RWPE2 (cell line): ENCODE measurements around the gene DCLRE1C.

Source experiments
- ATAC-seq: fragments of 200-7000 bp; cut with Tn5 transposase; 3 replicates; pipeline ENCODE4 v1.9.1; 2021; ENCODE audit warnings: low read depth
- DNase-seq: peaks from one replicate; pipeline ENCODE4 v3.0.0-alpha.2; 2020; ENCODE audit warnings: low spot score
- H3K27ac ChIP-seq: fragments of 450-650 bp; 2 replicates; pipeline ENCODE4 v1.5.1; 2017; ENCODE audit warnings: mild to moderate bottlenecking; ENCODE audit not compliant: poor library complexity, severe bottlenecking
- H3K27me3 ChIP-seq: fragments of 250-450 bp; sonication (Bioruptor Pico); 2 replicates; pipeline ENCODE4 v1.5.1; 2021; ENCODE audit warnings: mild to moderate bottlenecking, moderate library complexity; ENCODE audit not compliant: insufficient read depth, poor library complexity, severe bottlenecking
- H3K36me3 ChIP-seq: fragments of 250-450 bp; sonication (Bioruptor Pico); 2 replicates; pipeline ENCODE4 v1.5.1; 2020; ENCODE audit warnings: low read depth, mild to moderate bottlenecking, moderate library complexity
- H3K4me1 ChIP-seq: fragments of 250-450 bp; sonication (Bioruptor Pico); 2 replicates; pipeline ENCODE4 v1.5.1; 2021; ENCODE audit warnings: mild to moderate bottlenecking, moderate library complexity; ENCODE audit not compliant: insufficient read depth, poor library complexity, severe bottlenecking
- H3K4me3 ChIP-seq: fragments of 250-450 bp; sonication (Bioruptor Pico); 2 replicates; pipeline ENCODE4 v1.5.1; 2021; ENCODE audit warnings: mild to moderate bottlenecking, moderate library complexity; ENCODE audit not compliant: severe bottlenecking
- H3K9me3 ChIP-seq: fragments of 250-450 bp; sonication (Bioruptor Pico); 2 replicates; pipeline ENCODE4 v1.5.1; 2021; ENCODE audit warnings: mild to moderate bottlenecking, moderate library complexity; ENCODE audit not compliant: severe bottlenecking
- TF ChIP-seq, protein P1 (sequence below): fragments of 450-650 bp; IDR thresholded peaks from one replicate; pipeline ENCODE4 v1.5.1; 2017; ENCODE audit warnings: mild to moderate bottlenecking, moderate library complexity; ENCODE audit not compliant: poor library complexity, severe bottlenecking

DCLRE1C gene

DNA sequence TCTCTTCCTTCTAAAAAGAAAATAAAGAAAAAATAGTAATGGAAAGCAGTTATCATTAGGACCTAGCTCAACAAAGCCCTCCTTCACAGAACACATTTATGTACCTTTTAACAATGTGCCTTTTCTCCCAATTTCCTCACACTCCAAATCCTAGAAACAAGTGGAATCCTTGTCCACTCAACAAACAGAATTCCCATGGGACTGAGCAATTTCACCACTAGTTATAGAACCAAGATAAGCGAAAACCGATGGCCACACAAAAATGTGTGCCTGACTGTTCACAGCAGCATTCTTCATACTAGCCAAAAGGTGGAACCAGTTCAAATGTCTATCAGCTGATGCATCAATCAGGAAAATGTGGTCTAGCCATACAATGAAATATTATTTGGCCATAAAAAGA lies 17.3 kb downstream of the DCLRE1C start:
- no peak overlapping the region for H3K27ac ChIP-seq
- no peak overlapping the region for H3K4me3 ChIP-seq
- H3K9me3 ChIP-seq = no peaks in the 10 kb centered on the region
- H3K27me3 ChIP-seq = no peaks in the 10 kb centered on the region
- no peaks in the 10 kb centered on the region for H3K4me1 ChIP-seq
- TF ChIP-seq, protein P1, sequence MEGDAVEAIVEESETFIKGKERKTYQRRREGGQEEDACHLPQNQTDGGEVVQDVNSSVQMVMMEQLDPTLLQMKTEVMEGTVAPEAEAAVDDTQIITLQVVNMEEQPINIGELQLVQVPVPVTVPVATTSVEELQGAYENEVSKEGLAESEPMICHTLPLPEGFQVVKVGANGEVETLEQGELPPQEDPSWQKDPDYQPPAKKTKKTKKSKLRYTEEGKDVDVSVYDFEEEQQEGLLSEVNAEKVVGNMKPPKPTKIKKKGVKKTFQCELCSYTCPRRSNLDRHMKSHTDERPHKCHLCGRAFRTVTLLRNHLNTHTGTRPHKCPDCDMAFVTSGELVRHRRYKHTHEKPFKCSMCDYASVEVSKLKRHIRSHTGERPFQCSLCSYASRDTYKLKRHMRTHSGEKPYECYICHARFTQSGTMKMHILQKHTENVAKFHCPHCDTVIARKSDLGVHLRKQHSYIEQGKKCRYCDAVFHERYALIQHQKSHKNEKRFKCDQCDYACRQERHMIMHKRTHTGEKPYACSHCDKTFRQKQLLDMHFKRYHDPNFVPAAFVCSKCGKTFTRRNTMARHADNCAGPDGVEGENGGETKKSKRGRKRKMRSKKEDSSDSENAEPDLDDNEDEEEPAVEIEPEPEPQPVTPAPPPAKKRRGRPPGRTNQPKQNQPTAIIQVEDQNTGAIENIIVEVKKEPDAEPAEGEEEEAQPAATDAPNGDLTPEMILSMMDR = no peak
- peaks cover 49% of the 10 kb centered on the region for H3K36me3 ChIP-seq
- ATAC-seq (no peak), DNase-seq (no peak)

DNA sequence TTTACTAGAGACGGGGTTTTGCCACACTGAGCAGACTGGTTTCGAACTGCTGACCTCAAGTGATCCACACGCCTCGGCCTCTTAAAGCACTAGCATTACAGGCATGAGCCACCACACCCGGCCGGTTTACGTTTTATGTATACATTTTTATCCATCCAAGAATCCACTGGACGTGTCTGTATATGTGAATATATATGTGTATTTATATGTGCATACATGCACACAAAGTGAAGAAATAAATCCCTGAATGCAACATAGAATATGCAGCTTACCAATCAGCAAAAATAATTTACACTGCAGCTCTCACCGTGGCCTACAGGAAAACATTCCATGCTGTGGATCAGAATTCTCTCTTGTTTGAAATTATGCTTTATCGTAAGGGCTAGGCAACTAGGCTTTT lies 23.3 kb downstream of the DCLRE1C start:
- DNase-seq (no peak), ATAC-seq (no peak)
- H3K9me3 ChIP-seq = no peaks in the 10 kb centered on the region
- no peak overlapping the region for H3K4me3 ChIP-seq
- TF ChIP-seq, protein P1 = no peak
- no peaks in the 10 kb centered on the region for H3K4me1 ChIP-seq
- peaks cover 77% of the 10 kb centered on the region for H3K36me3 ChIP-seq
- no peaks in the 10 kb centered on the region for H3K27me3 ChIP-seq
- no peak overlapping the region for H3K27ac ChIP-seq

DNA sequence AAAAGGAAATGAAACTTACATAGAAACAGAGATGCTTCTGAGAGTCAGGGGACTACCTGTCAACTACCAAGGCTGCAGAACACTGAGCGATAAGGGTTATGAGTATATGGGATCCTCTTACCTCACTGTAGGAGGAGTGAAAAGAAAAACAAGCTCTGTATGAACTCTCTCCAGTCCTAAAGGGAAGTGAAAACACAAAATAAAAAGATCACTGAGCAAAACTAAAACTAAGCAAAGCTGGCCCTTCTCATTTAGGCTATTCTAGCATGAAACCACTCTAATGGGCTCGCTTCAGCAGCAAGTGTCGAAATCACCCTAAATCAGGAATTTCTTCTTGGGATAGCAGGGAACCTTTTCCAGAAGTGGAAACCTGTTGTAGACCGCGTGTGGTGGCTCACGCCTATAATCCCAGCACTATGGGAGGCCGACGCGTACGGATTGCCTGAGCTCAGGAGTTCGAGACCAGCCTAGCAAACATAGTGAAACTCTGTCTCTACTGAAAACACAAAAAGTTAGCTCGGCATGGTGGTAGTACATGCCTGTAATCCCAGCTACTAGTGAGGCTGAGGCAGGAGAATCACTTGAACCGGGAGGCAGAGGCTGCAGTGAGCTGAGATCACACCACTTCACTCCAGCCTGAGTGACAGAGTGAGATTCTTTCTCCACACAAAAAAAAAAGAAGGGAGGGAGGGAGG lies 27.0 kb downstream of the DCLRE1C start:
- H3K36me3 ChIP-seq = peaks cover 89% of the 10 kb centered on the region
- H3K27me3 ChIP-seq = no peaks in the 10 kb centered on the region
- H3K27ac ChIP-seq = no peak overlapping the region
- no peaks in the 10 kb centered on the region for H3K9me3 ChIP-seq
- DNase-seq (no peak), ATAC-seq (no peak)
- no peaks in the 10 kb centered on the region for H3K4me1 ChIP-seq
- TF ChIP-seq, protein P1 = no peak
- H3K4me3 ChIP-seq = no peak overlapping the region

- DNase-seq = no peak
- peaks cover 87% of the 10 kb centered on the region for H3K36me3 ChIP-seq
- H3K27ac ChIP-seq = no peak overlapping the region
- no peaks in the 10 kb centered on the region for H3K27me3 ChIP-seq
- no peaks in the 10 kb centered on the region for H3K9me3 ChIP-seq
- H3K4me1 ChIP-seq = no peaks in the 10 kb centered on the region
- H3K4me3 ChIP-seq = no peak overlapping the region
- TF ChIP-seq, protein P1 = no peak
- ATAC-seq = no peak
Measured at GRCh38 chr10:14926061-14926470, 27.8 kb downstream of the DCLRE1C start.

DNA sequence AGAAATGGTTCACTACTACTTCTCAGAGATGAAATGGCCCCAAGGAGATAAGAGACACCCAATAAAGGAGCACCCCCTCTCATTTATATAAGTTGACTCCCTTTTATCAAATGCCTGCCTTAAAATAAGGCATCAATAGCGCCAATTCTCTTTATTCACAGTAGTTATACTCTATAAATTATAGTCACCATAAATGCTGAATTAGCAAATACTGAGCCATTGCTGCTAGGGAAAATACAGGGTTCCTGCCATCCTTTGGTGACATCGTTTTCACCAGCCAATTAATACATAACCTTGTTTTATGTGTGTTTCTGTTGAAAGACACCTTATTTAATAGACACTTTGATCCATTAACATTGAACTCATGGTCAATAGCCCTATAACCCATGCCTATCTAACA lies 28.6 kb downstream of the DCLRE1C start:
- H3K27me3 ChIP-seq = no peaks in the 10 kb centered on the region
- H3K27ac ChIP-seq = no peak overlapping the region
- DNase-seq (no peak), ATAC-seq (no peak)
- TF ChIP-seq, protein P1 = no peak
- H3K4me1 ChIP-seq = no peaks in the 10 kb centered on the region
- H3K4me3 ChIP-seq = no peak overlapping the region
- no peaks in the 10 kb centered on the region for H3K9me3 ChIP-seq
- peaks cover 86% of the 10 kb centered on the region for H3K36me3 ChIP-seq
